NCI-H128 (cell line): ENCODE results near the gene SEPHS2.
"Not testable (repeated sequence)": the region's sequence is repeated elsewhere in the genome, so short reads cannot be mapped to it uniquely, and the experiment has no call there.

Source experiments
- DNase-seq: peaks from one replicate; lab custom pipeline; 2025; ENCODE audit not compliant: unreplicated experiment; lab: John Stamatoyannopoulos, UW

The SEPHS2 gene

GRCh38 chr16:30399435-30400186, 46.1 kb downstream of the SEPHS2 start:
- DNase-seq, result no peak

DNA sequence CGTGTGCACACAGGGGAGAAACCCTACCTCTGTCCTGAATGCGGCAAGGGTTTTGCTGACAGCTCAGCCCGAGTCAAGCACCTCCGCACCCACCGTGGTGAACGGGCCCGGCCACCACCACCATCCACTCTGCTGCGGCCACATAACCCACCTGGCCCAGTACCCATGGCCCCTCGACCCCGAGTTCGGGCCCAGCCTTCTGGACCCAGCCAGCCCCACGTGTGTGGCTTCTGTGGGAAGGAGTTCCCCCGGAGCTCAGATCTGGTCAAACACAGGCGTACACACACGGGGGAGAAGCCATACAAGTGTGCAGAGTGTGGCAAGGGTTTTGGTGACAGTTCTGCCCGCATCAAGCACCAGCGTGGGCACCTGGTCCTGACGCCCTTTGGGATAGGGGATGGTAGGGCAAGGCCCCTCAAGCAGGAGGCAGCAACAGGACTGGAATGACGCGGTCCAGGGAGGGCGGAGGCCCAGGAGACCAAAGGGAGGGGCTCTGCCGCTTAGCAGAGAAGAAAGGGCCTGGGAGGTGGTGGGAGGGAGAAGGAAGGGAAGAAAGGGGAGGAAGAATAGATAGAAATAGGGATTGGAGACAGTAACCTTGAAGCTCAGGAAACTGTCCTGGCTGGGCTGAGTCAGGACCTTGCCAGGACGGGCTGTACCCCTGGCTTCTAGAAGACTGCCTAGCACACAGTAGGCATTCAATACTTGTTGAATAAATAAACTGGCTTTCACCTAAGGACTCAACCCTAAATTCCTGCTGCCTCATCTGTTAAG, 46.8 kb downstream of the SEPHS2 start:
- no peak for DNase-seq

- no peak for DNase-seq
Observed at GRCh38 chr16:30397776-30398660, 47.7 kb downstream of the SEPHS2 start.

DNA sequence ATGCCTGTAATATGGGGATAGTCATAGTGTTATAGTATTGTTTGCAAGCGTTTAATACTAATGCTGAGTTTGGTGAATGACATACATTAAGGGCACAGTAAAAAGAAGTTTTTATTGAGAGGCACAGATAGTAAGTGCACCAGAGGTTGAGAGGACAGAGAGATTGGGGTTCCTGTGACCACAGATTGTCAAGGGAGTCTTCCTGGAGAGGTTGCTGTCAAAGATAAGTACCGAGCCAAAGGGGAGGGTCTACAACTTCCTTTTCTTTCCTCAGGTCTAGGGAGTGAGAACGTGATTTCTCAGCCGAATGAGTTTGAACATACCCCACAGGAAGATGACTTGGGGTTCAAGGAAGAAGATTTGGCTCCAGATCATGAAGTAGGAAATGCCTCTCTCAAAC, 48.6 kb downstream of the SEPHS2 start:
- no peak for DNase-seq

DNA sequence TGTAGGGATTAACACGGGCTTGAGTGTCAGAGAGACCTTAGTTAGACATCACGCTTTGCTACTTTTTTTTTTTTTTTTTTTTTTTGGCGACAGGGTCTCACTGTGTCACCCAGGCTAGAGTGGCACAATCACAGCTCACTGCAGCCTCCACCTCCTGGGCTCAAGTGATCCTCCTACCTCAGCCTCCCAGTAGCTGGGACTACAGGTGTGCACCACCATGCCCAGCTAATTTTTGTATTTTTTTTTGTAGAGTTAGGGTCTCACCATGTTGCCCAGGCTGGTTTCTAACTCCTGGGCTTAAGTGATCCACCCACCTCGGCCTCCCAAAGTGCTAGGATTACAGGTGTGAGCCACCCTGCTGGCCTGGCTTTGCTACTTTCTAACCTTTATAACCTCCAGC, 49.0 kb downstream of the SEPHS2 start:
- not testable (repeated sequence) for DNase-seq

- DNase-seq, result no peak
Observed at GRCh38 chr16:30395992-30396585, 49.6 kb downstream of the SEPHS2 start.

GRCh38 chr16:30395155-30395991, 50.3 kb downstream of the SEPHS2 start, which contains the start of gene ZNF48:
Gene ZNF48, plus strand, starts transcription at chr16:30395420. Its CDS starts 375 bp downstream, at chr16:30395795.
- DNase-seq, result peak; percentile 55

DNA sequence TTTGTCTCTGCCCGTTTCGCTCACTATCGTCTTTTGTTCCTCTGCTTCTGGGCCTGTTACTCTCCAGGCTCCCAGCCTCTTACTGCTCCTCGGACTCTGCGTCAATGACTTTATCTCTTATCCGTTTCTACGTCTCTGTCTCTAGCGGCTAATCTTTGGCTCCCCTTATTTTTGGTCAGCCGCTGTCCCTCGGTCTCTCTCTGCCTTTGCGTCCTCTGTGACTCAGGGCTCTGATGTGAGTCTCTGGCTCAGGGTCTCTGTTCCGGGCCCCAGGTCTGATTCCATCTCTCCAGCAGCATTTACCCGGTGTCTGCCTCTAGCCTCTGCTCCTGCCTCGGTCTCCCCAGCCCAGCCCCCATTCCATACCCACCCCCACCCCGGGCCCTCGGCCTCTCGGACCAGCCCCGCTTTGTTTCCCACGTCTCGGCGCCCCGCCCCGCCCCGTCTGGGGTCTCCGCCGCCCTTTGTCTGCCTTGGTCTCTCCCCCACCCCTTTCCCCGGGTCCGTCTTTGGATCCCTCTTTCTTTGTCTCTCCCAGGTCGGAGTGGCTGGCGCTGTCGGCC, 51.0 kb downstream of the SEPHS2 start:
- no peak for DNase-seq
